ENCODE data around the gene SPECC1L.
A peak's percentile ranks its signal among the peaks of the same experiment; 100 is the strongest.

The SPECC1L gene

GRCh38 chr22:24434471-24435322 is 164.1 kb downstream of the SPECC1L start:
- peak; percentile 64 to 69 for DNase-seq (ENCODE audit: low read depth in 2 of 2)
- H3K4me3 ChIP-seq (replicated peaks in 1 of 2; ENCODE audit: low read depth in 2 of 2, low read length in 2 of 2), result no peak overlapping the region
- no peak for TF ChIP-seq CTCF (IDR thresholded peaks at IDR 0.05; ENCODE audit: low read depth, low read length)

DNA sequence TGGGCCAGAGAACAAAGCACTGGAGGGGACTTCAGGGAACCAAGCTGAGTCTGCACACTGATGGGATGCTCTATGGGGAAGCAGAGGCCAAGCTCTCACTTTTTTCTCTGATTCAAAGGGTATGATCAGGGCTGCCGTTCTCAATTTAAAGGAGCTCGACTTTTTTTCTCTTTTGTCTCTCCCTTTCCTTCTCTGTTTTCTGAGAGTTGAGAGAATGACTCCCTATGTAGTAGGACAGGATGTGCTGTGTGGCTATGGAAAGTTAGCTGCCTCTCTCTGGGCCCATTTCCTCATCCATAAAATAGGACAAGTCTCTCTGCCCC is 164.7 kb downstream of the SPECC1L start:
- no peak for TF ChIP-seq CTCF (IDR thresholded peaks at IDR 0.05; ENCODE audit: low read depth, low read length)
- H3K4me3 ChIP-seq (replicated peaks in 1 of 2; ENCODE audit: low read depth in 2 of 2, low read length in 2 of 2), result no peak overlapping the region
- DNase-seq (ENCODE audit: low read depth in 2 of 2), result no peak

DNA sequence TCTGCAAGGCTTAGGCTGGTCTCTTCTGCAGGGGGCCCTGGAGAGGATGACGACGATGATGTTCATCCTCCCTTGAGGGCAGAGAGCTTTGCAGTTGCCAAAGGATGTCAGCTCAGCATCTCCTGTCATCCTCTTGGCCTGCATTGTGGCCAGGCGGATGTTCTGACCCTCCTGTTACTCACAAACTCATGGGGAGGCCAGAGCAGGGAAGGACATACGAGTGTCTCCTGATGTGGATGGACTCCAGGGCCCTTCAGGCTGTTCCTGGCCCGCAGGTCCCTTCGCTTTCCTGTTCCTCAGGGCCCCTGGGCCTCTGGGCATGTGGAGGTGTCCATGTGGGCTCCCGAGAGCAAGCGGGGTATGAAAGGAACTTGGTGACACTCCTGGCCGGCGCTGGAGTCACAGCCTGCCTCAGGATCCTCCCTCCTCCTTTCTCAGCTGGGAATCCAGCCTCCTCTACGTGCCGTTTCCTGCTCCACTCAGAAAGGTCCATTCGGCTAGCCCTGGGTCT is 165.3 kb downstream of the SPECC1L start:
- H3K4me3 ChIP-seq (replicated peaks in 1 of 2; ENCODE audit: low read depth in 2 of 2, low read length in 2 of 2), result no peak overlapping the region
- TF ChIP-seq CTCF (IDR thresholded peaks at IDR 0.05; ENCODE audit: low read depth, low read length), result no peak
- peak; percentile 45 to 91 for DNase-seq (ENCODE audit: low read depth in 2 of 2)

DNA sequence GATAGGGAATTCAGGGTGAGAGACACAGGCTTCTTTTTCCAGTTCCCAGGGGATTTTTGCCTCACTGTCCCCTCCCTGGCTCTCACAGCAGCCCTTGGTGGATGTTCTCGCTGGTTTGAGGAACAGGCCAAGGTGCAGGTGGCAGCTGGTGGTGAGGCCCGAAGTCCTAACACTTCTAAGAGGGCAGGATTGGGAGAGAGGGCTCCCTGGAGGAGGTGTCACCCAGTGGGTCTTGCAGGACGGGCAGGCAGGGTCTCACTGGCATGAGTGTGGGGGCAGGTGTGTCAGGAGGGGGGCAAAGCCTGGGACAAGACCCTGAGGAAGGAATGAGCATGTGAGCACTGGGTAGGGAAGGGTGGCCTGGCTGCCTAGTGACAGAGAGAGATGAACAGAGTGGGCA is 165.9 kb downstream of the SPECC1L start:
- H3K4me3 ChIP-seq (replicated peaks in 1 of 2; ENCODE audit: low read depth in 2 of 2, low read length in 2 of 2), result no peak overlapping the region
- DNase-seq (ENCODE audit: low read depth in 2 of 2), result no peak
- TF ChIP-seq CTCF (IDR thresholded peaks at IDR 0.05; ENCODE audit: low read depth, low read length), result no peak

GRCh38 chr22:24437091-24437490 is 166.5 kb downstream of the SPECC1L start:
- TF ChIP-seq CTCF (IDR thresholded peaks at IDR 0.05; ENCODE audit: low read depth, low read length), result no peak
- DNase-seq (ENCODE audit: low read depth in 2 of 2), result no peak
- H3K4me3 ChIP-seq (replicated peaks in 1 of 2; ENCODE audit: low read depth in 2 of 2, low read length in 2 of 2), result no peak overlapping the region

GRCh38 chr22:24437741-24438328 is 167.2 kb downstream of the SPECC1L start:
- DNase-seq (ENCODE audit: low read depth in 2 of 2), result no peak
- H3K4me3 ChIP-seq (replicated peaks in 1 of 2; ENCODE audit: low read depth in 2 of 2, low read length in 2 of 2), result no peak overlapping the region
- peak; percentile 8 for TF ChIP-seq CTCF (IDR thresholded peaks at IDR 0.05; ENCODE audit: low read depth, low read length)

Measured in cardiac fibroblast (primary cell).